Mesenchymal stem cell (in vitro differentiated cells and primary cell): ENCODE measurements around the gene SNX15.
A peak's percentile ranks its signal among the peaks of the same experiment; 100 is the strongest.
"Not testable (repeated sequence)": the region's sequence is repeated elsewhere in the genome, so short reads cannot be mapped to it uniquely, and the experiment has no call there.

Experiments
- DNase-seq: peaks from one replicate; pipeline ENCODE4 v3.0.0-alpha.2; 2013
- H2AFZ ChIP-seq: one replicate; pipeline ENCODE4 v1.6.1; 2013; ENCODE audit warnings: low read depth, mild to moderate bottlenecking, control low read depth, inconsistent platforms, low read length, moderate library complexity
- H2AK5ac ChIP-seq: 2 replicates; pipeline ENCODE4 v1.6.1; 2013; ENCODE audit warnings: low read length, moderate library complexity, mild to moderate bottlenecking, inconsistent platforms; ENCODE audit not compliant: severe bottlenecking
- H2BK120ac ChIP-seq: one replicate; pipeline ENCODE4 v1.6.1; 2013; ENCODE audit warnings: low read depth, mild to moderate bottlenecking, inconsistent platforms, low read length, moderate library complexity
- H2BK12ac ChIP-seq, 2 experiments: one replicate each; pipeline ENCODE4 v1.6.1; 2013; ENCODE audit warnings: inconsistent platforms in 2 of 2, low read length in 2 of 2, mild to moderate bottlenecking in 2 of 2, moderate library complexity in 2 of 2, control low read depth in 1 of 2
- H2BK15ac ChIP-seq: one replicate; pipeline ENCODE4 v1.6.1; 2013; ENCODE audit warnings: mild to moderate bottlenecking, low read depth, inconsistent platforms; ENCODE audit not compliant: poor library complexity, severe bottlenecking
- H2BK5ac ChIP-seq: 2 replicates; pipeline ENCODE4 v1.6.1; 2013; ENCODE audit warnings: low read depth, mild to moderate bottlenecking, low read length, control low read depth, inconsistent platforms; ENCODE audit not compliant: poor library complexity, severe bottlenecking
- H3K14ac ChIP-seq, 2 experiments: one replicate each; pipeline ENCODE4 v1.6.1; 2013; ENCODE audit warnings: inconsistent platforms in 2 of 2, low read length in 2 of 2, control low read depth in 1 of 2, mild to moderate bottlenecking in 1 of 2, moderate library complexity in 1 of 2
- H3K18ac ChIP-seq, 2 experiments: one replicate each; pipeline ENCODE4 v1.6.1; 2013; ENCODE audit warnings: inconsistent platforms in 2 of 2, low read length in 2 of 2, control low read depth in 1 of 2, low read depth in 1 of 2, mild to moderate bottlenecking in 1 of 2
- H3K23ac ChIP-seq, 2 experiments: one replicate each; pipeline ENCODE4 v1.6.1; 2013; ENCODE audit warnings: inconsistent platforms in 2 of 2, low read length in 2 of 2, mild to moderate bottlenecking in 2 of 2, moderate library complexity in 2 of 2, control low read depth in 1 of 2
- H3K27ac ChIP-seq: 2 replicates; pipeline ENCODE4 v1.5.1; 2013; ENCODE audit warnings: mild to moderate bottlenecking, moderate library complexity, low read length, control low read depth, inconsistent platforms; ENCODE audit not compliant: poor library complexity, severe bottlenecking
- H3K27me3 ChIP-seq, 2 experiments: 2 replicates each; pipeline versions ENCODE4 v1.6.1 to v1.7.0; 2013; ENCODE audit warnings: low read length in 2 of 2, mild to moderate bottlenecking in 2 of 2, moderate library complexity in 2 of 2, control low read depth in 1 of 2, inconsistent platforms in 1 of 2; ENCODE audit not compliant: control insufficient read depth in 1 of 2, insufficient read depth in 1 of 2
- H3K36me3 ChIP-seq, 2 experiments: 2 replicates each; pipeline versions ENCODE4 v1.6.1 to v1.7.0; 2013; ENCODE audit warnings: low read length in 2 of 2, control low read depth in 1 of 2, inconsistent platforms in 1 of 2, low read depth in 1 of 2, mild to moderate bottlenecking in 1 of 2; ENCODE audit not compliant: insufficient read depth in 2 of 2, control insufficient read depth in 1 of 2
- H3K4ac ChIP-seq, 2 experiments: one replicate each; pipeline ENCODE4 v1.6.1; 2013; ENCODE audit warnings: inconsistent platforms in 2 of 2, low read length in 2 of 2, mild to moderate bottlenecking in 2 of 2, moderate library complexity in 2 of 2, control low read depth in 1 of 2, low read depth in 1 of 2
- H3K4me1 ChIP-seq: 2 replicates; pipeline ENCODE4 v1.6.1; 2013; ENCODE audit warnings: low read depth, low read length, control low read depth; ENCODE audit not compliant: control insufficient read depth, insufficient read depth
- H3K4me2 ChIP-seq: 2 replicates; pipeline ENCODE4 v1.6.1; 2013; ENCODE audit warnings: low read length, mild to moderate bottlenecking, inconsistent platforms; ENCODE audit not compliant: poor library complexity, severe bottlenecking
- H3K4me3 ChIP-seq, 2 experiments: 2 replicates each; pipeline versions ENCODE4 v1.5.1 to v1.7.0; 2013; ENCODE audit warnings: low read length in 2 of 2, mild to moderate bottlenecking in 2 of 2, control low read depth in 1 of 2, low read depth in 1 of 2; ENCODE audit not compliant: insufficient read depth in 1 of 2
- H3K79me1 ChIP-seq: replicated peaks from 2 replicates; pipeline ENCODE4 v1.6.1; 2013; ENCODE audit warnings: mild to moderate bottlenecking, control low read depth, low read length, inconsistent platforms; ENCODE audit not compliant: poor library complexity, severe bottlenecking
- H3K9ac ChIP-seq: 2 replicates; pipeline ENCODE4 v1.7.0; 2013; ENCODE audit warnings: mild to moderate bottlenecking, low read length, moderate library complexity
- H3K9me3 ChIP-seq: 2 replicates; pipeline ENCODE4 v1.7.0; 2013; ENCODE audit warnings: mild to moderate bottlenecking, low read length; ENCODE audit not compliant: control insufficient read depth
- H4K8ac ChIP-seq: one replicate; pipeline ENCODE4 v1.6.1; 2013; ENCODE audit warnings: inconsistent platforms, mild to moderate bottlenecking, low read length, moderate library complexity
- H4K91ac ChIP-seq: one replicate; pipeline ENCODE4 v1.6.1; 2013; ENCODE audit warnings: mild to moderate bottlenecking, low read length, inconsistent platforms
- WGBS: methylation state at CpG from one replicate; pipeline ENCODE4 v1.1.7; 2013; ENCODE audit warnings: mixed read lengths; 5-methylcytosine and 5-hydroxymethylcytosine counted together

SNX15 gene

GRCh38 chr11:65002706-65003105, 24.5 kb upstream of the SNX15 start:
- Histone ChIP-seq H3K14ac (no peak overlapping the region), H3K4me3 (no peak overlapping the region), H3K9me3 (no peaks in the 10 kb centered on the region), H2AFZ (no peak overlapping the region), H4K91ac (no peak overlapping the region), H3K79me1 (no peaks in the 10 kb centered on the region), H2BK5ac (no peak overlapping the region), H3K27me3 (no peaks in the 10 kb centered on the region), H4K8ac (no peak overlapping the region), H3K18ac (no peak overlapping the region), H3K27ac (no peak overlapping the region), H3K36me3 (no peaks in the 10 kb centered on the region), H3K4me2 (no peak overlapping the region), H3K4ac (no peak overlapping the region), H3K23ac (no peak overlapping the region), H3K4me1 (peaks cover 11% of the 10 kb centered on the region), H2AK5ac (no peak overlapping the region), H2BK12ac (no peak overlapping the region), H3K9ac (no peak overlapping the region), H2BK120ac (no peak overlapping the region), H2BK15ac (no peak overlapping the region)
- 85% methylated on average over 5 of the region's 5 CpGs for WGBS
- DNase-seq = no peak

DNA sequence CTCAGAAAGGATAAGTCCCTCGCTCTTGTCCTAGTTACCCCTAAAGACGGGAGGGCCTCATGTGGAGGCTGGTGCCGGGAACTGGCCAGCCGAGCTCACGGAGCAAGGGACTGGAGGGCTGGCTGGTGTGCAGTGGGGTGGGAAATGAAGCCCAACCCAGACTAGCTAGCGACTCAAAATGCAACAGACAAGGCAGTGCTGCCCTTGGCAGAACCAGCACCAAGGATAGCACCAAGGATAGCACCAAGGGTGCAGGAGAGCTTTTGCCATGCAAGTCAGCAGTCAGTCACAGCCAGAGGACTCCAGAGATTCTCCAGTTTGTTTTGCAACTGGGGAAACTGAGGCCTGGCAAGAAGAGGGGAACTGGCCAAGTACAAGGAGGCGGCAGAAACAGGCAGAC, 24.0 kb upstream of the SNX15 start:
- no peak overlapping the region for H2BK15ac ChIP-seq
- H3K23ac ChIP-seq = no peak overlapping the region
- no peaks in the 10 kb centered on the region for H3K27me3 ChIP-seq
- no peak overlapping the region for H2AFZ ChIP-seq
- no peak overlapping the region for H3K18ac ChIP-seq
- no peaks in the 10 kb centered on the region for H3K79me1 ChIP-seq
- peaks cover 11% of the 10 kb centered on the region for H3K4me1 ChIP-seq
- H3K14ac ChIP-seq = no peak overlapping the region
- no peak overlapping the region for H2AK5ac ChIP-seq
- no peak overlapping the region for H3K9ac ChIP-seq
- no peak overlapping the region for H4K8ac ChIP-seq
- no peak overlapping the region for H2BK120ac ChIP-seq
- no peak overlapping the region for H3K4ac ChIP-seq
- H3K4me2 ChIP-seq = no peak overlapping the region
- H3K9me3 ChIP-seq = no peaks in the 10 kb centered on the region
- DNase-seq = peak; percentile 50
- no peak overlapping the region for H2BK12ac ChIP-seq
- H2BK5ac ChIP-seq = no peak overlapping the region
- no peak overlapping the region for H4K91ac ChIP-seq
- 64% methylated on average over 7 of the region's 7 CpGs for WGBS
- H3K4me3 ChIP-seq = no peak overlapping the region
- H3K27ac ChIP-seq = no peak overlapping the region
- H3K36me3 ChIP-seq = no peaks in the 10 kb centered on the region

DNA sequence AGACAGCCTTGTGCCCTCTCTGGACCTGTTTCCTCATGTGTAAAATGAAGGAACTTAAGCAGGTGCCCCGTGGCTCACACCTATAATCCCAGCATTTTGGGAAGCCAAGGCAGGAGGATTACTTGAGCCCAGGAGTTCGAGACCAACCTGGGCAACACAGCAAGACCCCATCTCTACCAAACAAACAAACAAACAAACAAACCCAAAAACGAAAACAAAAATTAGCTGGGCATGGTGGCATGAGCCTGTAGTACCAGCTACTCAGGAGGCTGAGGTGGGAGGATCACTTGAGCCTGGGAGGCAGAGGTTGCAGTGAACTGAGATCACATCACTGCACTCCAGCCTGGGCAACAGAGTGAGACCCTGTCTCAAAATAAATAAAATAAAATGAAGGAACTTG, 23.3 kb upstream of the SNX15 start:
- H4K8ac ChIP-seq, H2AFZ ChIP-seq, H3K27me3 ChIP-seq, H2AK5ac ChIP-seq, H3K9me3 ChIP-seq, H3K4me1 ChIP-seq, H3K4me2 ChIP-seq, H4K91ac ChIP-seq, H3K9ac ChIP-seq, H3K23ac ChIP-seq, H3K36me3 ChIP-seq, H2BK120ac ChIP-seq, H3K27ac ChIP-seq, DNase-seq, H2BK5ac ChIP-seq, H2BK15ac ChIP-seq, H2BK12ac ChIP-seq, H3K14ac ChIP-seq, H3K79me1 ChIP-seq, H3K18ac ChIP-seq, H3K4me3 ChIP-seq, H3K4ac ChIP-seq: not testable (repeated sequence)
- 64% methylated on average over 3 of the region's 3 CpGs for WGBS

DNA sequence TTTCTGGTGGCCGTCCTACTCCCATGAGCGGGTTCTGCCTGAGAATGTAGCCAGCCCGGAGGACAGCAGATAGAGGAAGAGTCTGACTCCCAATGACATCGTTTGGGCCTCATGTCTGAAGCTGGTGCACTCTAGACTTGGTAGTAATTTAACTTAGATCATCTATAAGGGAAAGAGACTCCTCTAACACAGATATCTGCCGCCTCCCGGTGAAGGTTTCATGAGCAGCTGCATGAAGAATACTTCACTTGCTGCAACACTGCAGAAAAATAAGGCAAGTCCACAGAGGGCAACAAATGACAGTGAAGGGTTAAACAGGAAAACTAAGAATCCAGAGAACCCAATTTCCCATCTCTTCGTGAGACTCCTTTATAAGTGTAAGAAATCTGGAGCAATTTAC, 19.2 kb upstream of the SNX15 start:
- Histone ChIP-seq H3K27me3 (no peaks in the 10 kb centered on the region), H3K4me3 (no peak overlapping the region), H3K27ac (no peak overlapping the region), H3K14ac (no peak overlapping the region), H3K18ac (no peak overlapping the region), H2BK12ac (peak overlapping the region in 1 of 2 experiments; percentile 46), H2AFZ (no peak overlapping the region), H2BK5ac (no peak overlapping the region), H3K4me2 (no peak overlapping the region), H3K4ac (no peak overlapping the region), H3K23ac (no peak overlapping the region), H4K91ac (peak overlapping the region; percentile 53), H2BK15ac (no peak overlapping the region), H3K36me3 (no peaks in the 10 kb centered on the region), H2AK5ac (peak overlapping the region; percentile 8), H3K79me1 (no peaks in the 10 kb centered on the region), H3K9ac (peak overlapping the region; percentile 57), H3K9me3 (no peaks in the 10 kb centered on the region), H4K8ac (peak overlapping the region; percentile 33), H3K4me1 (peaks cover 3% of the 10 kb centered on the region), H2BK120ac (no peak overlapping the region)
- 76% methylated on average over 6 of the region's 7 CpGs for WGBS
- no peak for DNase-seq
